Skin of body (tissue), 2 donors: ENCODE results near the gene LPCAT1. TPM values are rescaled to one million over a fixed set of nuclear protein-coding genes. Genes with fewer than 3 reads are reported as not detected.
"Not testable (repeated sequence)": the region's sequence is repeated elsewhere in the genome, so short reads cannot be mapped to it uniquely, and the experiment has no call there.

ENCODE experiments used
- DNase-seq: peaks from one replicate; lab custom pipeline; 2025; lab: John Stamatoyannopoulos, UW
- total RNA-seq: library from RNA; depleted of rRNA; stranded (reverse); fragments of >200 nt; gene quantifications from one replicate; pipeline ENCODE4 v1.2.3, GENCODE V29; 2014

The LPCAT1 gene
- total RNA-seq, 1 donor from 2014 or later: 25.1 TPM

DNA sequence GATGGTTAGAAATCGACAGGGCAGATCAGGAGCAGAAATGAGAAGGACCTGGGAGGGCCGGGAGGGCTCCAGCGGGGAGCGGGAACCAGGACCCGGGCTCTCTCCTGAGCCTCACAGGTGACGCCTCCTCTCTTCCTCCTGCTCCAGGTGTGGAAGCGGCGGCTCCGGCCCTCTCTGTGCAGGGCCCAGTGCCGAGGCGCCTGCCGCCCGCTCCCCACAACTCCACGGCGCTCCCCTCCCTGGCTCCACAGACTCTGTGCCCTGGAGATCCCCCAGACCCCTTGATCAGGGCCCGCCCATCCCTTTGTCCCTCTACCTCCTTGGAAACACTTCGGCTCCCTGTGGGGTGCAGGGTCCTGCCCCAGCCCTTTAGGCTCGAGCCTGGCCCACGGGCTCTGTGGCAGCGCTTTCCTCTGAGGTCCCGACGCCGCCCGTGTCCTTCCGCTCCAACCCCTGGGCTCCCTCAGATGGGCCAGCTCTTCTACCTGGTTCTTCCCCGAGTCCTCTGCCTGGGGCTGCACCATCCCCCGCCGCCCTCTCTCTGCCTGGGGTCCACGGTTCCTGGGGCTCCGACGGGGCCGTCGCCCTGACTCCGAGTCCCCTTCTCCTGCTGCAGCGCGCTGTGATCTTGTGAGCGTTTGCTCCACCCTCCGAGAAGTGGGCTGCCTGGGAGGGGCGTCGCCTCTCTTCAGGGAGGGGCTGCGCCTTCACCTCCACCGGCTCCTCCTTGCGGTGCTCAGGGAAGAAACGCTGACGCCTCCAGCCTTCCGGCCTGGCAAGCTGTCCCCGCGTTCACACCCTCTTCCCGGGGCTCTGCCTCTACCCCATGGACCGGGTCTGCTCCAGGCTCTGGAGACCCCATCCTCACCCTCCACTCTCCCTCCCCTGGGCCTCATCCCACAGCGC, 56.2 kb downstream of the LPCAT1 start:
- DNase-seq: no peak

DNA sequence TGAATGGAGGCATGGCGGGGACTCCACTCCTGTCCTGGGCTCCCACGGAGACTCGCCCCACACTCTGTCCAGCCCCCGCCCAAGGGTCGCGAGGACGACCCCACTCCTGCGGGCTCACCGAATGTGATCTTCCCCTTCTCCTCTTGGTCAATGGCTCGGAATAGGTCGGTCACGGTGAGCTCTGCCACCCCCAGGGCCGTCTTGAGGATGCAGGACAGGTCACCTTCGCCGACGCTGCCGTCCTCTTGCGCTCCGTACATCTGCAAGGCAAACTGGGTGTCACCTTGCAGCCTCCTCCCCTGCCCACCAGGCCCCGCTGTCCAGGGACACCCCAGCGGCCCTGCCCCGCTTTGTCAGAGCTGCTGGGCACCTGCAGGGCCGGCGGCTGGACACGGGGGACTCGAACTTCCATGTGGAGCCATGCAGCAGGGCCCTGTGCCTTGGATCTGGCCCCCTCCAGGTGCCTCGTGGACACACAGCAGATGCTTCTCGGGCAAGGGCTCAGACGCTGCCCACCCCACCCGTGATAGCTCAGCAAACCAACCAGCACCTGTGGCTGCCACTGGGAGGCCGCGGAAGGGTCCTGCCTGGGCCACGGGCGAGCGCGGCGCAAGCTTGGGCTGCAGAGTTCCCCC, 57.0 kb downstream of the LPCAT1 start:
- DNase-seq: no peak

DNA sequence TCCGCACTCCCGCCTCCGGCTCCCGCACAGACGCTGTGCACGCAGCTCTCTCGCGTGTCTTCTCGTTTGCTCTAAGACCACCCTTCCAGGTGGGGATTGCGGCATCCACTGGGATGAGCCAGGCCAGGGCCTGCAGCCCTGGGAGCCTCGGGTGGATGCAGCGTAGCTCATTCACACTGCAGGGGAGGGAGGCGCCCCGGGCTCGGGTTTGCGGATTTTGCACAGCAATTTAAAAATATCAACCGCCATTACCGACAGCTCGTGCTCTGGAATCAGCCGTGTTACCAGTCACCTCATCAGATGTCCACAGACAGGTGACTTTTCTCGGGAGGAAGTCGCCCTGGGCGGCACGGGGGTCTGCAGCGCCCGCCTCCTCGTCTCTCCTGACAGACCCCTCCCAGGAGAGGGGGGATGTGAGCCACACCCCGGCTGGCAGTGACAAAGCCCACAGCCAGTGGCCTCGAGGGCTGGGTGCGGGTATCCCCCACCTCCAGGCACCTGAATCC, 57.7 kb downstream of the LPCAT1 start:
- no peak for DNase-seq

DNA sequence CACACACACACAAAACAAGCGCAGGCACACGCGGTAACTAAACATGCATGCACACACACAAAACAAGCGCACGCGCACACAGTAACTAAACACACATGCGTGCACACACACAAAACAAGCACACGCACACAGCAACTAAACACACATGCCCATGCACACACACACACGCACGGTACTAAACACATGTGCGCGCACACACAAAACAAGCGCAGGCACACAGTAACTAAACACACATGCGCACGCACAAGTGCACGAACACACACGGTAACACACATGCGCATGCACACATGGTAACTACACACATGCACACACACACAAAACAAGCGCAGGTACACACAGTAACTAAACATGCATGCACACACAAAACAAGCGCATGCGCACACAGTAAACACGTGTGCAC, 58.6 kb downstream of the LPCAT1 start:
- no peak for DNase-seq

DNA sequence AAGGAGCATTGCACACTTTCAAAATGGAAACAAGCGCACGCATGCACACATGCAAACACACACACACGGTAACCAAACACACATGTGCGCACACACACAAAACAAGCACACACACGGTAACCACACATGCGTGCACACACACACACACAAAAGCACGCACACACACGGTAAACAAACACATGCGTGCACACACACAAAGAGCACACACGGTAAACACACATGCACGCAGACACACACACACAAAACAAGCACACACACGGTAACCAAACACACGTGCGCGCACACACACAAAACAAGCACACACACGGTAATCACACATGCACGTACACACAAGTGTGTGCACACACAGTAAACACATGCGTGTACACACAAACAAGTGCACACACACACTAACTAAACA, 59.2 kb downstream of the LPCAT1 start:
- no peak for DNase-seq

DNA sequence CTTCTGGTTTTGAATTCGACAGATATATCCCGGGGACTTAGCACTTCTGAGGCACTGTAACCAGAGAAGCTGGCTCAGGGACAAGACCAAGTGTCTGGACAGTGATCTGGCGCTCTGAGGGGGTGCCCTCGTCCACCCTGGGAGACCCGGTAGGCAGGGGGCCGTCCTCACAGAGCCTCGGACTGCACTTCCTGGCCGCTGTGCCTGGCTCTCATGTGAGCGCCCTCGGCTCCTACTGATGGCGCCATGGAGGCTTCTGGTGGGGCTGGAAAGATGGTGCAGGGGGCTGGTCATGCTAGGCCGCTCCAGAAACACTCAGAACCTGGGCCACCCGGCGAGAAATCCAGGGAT, 59.7 kb downstream of the LPCAT1 start:
- no peak for DNase-seq

DNA sequence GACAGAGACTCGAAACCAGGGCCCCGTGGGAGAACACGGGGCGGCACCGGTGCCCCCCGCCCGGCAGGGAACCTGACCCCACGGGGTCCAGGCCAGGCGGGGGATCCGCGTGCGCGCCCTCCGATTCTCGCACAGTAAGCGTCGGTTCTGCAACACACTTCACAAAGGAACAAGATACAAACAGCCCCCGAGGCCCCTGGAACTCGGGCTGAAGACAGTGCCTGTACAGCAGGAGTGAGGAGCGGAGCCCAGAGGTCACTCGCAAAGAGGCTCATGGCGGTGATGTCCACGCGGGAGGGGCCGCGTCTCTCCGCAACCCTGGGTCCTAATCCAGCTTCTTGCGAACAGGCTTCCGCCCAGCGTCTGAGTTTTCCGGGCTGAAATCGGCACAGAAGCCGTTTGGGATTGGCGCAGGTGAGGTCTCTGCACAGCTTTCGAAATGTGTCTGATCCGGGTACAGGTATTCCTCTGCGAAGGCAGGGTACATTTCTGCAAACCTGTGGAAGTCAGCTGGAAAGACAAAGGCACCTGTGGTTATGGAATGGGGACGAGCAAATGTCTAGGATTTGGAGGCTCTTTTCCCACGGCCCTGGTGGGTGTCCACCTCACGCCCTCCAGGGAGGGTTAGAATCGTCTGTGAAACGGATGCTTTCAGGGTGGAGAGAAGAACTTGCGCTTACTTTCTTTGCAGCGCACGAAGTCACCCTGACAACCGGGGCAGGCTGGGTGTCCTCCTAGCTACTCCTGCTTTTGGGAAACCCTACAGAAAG, 60.2 kb downstream of the LPCAT1 start:
- DNase-seq: no peak

DNA sequence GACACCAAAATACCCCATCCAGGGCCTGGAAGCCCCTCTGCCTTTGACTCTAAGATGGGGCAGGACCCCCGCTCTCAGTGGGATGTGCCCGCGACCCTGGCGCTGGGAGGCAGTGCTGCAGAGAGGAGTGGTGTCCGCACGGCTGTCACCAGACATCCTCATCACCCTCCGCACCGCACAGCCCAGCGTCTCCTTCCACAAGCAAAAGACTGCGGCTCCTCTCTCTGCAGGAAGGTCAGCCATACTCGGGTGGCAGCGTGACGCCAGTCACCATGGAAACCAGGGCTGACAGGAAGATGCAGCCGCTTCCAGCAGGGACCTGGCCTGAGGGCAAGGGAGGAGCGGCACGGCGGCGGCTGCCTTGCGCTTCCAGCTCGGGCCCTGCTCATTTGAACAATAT, 61.4 kb downstream of the LPCAT1 start:
- DNase-seq: no peak

DNA sequence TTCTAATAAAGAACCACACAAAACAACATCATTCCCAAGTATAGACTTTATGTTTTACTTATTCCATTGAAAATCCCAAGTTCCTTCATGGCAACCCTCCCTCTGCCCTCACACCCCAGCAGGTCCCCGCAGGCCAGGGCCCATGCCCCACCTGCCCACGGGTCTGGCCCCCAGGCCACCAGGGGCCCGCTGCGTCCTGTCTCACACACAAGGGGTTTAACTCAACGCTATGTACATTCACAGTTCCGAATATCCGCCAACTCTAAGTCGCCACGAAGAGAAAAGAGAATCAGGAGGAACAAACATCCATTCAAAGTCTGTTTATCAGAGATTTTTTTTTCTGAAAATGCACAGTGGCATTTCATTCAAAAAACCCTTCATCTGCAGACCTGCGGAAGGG, 62.4 kb downstream of the LPCAT1 start:
- no peak for DNase-seq

DNA sequence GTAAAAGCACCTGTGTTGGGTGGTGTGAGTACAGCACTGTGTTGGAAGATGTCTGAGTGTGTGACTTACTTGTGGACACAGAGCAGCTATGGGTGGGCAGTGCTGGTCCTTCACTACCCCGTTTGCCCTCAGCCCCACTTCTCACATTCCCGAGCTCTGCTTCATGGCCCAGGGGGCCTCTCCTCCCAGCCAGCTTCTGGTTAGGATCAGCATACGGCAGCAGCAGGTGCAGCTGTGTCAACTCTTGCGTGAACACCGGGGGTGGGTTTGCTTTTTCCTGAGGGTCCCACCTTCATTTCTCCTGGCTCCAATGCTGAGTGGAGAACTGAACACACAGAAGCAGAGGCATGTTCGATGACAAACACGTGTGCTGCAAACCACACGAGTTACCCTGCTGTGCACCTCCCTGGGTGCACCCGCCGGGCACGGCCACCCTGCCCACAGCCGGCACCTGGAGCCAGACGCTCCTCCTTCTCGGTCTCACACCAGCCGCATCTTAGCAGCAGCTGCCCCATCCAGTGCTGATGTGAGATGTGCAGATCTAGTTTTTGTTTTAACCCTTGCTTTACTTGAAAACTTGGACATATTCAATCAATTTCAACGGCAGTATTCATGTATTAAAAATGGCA, 63.6 kb downstream of the LPCAT1 start:
- no peak for DNase-seq

DNA sequence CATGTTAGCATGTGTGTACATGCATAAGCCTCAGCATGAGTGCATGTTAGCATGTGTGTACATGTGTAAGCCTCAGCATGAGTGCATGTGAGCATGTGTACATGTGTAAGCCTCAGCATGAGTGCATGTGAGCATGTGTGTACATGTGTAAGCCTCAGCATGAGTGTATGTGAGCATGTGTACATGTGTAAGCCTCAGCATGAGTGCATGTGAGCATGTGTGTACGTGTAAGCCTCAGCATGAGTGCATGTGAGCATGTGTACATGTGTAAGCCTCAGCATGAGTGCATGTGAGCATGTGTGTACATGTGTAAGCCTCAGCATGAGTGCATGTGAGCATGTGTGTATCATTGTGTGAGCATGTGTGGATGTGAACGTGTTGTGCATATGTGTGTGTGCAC, 64.3 kb downstream of the LPCAT1 start:
- not testable (repeated sequence) for DNase-seq

DNA sequence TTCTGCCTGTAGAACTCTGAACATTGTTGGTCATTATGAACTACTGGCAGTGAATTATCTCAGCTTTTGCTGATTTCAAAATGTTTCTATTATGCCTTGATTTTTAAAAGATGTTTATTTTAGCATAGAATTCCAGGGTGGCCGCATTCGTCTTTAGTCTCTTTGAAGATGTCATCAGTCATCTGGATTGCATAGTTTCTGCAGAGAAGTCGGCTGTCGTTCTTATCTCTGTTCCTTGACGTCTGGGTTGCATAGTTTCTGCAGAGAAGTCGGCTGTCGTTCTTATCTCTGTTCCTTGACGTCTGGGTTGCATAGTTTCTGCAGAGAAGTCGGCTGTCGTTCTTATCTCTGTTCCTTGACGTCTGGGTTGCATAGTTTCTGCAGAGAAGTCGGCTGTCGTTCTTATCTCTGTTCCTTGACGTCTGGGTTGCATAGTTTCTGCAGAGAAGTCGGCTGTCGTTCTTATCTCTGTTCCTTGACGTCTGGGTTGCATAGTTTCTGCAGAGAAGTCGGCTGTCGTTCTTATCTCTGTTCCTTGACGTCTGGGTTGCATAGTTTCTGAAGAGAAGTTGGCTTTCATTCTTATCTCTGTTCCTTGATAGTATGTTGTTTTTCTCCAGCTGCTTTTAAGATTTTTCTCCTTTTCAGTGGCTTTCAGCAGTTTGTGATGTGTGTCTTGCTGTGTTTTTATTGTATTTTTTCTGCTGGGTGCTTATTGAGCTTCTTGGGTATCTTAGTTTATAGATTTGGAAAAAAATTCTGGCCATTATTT, 67.5 kb downstream of the LPCAT1 start:
- not testable (repeated sequence) for DNase-seq

DNA sequence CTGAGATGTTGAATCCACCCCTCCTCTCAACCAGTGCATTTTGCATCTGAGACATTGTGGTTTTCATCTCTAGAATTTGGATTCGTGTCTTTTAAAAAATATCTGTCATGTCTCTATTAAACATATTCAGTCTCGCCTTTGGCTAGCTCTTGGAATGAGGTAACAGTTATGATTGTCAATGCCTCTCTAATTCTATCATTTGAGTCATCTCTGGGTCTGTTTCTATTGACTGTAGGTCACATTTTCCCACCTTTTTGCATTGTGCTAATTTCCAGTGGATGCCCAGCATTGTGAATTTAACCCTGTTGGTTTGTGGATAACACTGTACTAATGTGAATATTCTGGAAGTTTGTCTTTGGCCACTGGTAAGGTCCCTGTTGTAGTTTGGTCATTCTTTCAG, 70.1 kb downstream of the LPCAT1 start:
- DNase-seq: no peak

DNA sequence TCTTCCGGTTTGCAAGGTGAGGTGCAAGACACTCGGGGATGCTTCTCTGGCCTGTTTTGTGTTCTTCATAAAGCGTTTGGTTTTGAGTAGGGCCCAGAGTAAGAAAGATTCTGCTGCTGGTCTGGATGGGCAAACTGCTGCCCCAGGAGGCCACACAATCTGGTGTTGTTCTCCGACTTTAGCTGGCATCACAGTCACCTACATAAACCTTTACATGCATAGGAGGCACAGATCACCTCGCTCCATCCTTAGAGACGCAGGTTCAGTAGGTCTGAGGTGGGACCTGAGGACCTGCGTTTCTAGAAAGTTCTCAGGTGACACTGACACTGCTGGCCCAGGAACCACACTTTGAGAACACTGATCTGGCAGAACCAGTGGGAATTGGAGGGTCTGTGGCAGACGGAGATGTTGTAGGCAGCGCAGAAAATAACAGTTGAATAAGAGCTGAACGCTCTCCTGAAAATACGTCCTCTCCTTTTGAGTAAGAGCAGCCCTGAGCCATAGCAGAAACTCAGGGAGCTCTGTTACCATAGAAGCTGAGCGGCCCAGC, 74.6 kb downstream of the LPCAT1 start:
- no peak for DNase-seq

DNA sequence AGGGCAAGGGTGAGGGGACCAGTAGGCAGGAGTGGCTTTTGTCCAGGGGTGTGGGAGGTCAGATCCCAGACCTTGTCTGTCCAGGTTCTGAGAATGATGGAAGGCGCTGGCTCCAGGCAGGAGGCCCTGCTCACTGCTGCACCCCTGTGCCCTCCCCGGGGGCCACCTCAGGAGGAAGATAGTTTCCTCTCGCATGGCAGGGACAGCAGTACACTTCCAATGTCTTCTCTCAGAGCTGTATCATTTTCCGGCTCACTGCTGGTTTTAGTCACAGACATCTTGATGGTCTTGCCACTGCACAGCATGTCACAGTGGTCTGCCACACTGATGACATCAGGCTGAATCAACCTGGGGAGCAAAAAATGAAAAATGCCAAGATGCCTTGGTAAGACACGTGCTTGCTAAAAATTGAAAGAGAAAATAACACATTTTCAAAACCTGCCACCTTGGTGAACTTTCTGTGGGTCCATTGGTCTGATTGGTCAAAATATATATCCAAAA, 75.2 kb downstream of the LPCAT1 start:
- no peak for DNase-seq

DNA sequence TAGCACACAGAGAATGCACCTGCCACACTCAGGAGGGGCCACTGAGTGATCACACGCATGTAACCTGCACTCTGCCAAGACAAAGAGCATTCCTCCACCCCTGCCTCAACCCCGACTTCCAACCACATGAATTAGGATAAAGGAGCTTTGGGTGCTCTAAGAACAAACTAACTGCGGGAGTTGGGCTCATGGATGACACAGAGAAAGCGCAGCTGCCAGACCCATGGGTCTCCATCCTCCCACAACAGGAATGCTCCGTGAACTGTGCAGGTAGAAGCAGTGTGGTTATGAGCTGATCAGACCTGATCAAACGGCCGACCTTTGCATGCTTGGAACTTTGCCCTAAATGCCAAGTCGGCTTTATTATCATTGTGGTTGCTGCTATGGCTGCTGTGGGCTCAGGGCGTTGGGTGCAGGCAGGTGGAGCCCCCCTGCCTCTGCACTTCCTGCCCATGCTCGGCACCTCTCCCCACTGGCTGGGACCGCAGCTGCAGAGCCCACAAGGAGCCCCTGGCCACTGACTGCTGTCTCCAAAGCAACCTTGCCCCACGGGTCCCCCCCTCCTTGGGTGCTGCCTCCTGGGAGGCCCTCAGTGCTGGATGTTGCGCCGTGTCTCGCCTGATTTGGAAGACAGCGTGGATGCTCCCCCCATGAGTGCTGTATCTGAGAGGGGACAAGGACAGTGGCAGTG, 75.9 kb downstream of the LPCAT1 start:
- no peak for DNase-seq

DNA sequence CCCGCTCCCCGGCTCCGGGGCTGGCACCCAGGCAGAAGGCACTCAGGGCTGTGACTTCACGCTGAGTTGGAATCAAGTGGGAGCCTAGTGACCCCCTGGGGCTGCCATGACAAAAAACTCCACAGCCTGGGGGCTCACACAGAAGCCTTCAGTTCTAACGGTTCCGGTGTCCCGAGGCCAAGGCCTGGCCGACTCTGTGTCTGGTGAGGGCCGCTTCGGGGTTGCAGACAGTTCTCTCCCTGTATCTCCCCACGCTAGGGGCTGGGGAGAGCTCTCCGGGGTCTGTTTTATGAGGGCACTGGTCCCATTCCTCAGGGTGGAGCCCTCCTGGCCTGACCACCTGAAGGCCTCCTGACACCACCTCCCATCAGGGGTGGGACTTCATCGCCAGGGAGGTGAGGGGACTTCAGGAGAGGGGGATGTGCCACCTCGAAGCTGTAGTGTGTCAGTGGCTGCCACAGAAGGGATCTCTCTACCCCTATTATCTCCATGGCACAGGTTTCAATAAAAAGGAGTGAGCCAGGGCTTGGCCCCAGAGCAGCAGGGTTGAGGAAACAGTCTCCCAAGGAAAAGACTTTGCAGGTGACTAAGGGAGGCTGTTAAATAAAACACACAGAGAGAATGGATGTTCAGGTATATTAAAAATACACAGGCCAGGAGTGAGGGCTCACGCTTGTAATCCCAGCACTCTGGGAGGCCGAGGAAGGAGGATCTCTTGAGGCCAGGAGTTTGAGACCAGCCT, 77.0 kb downstream of the LPCAT1 start:
- no peak for DNase-seq

DNA sequence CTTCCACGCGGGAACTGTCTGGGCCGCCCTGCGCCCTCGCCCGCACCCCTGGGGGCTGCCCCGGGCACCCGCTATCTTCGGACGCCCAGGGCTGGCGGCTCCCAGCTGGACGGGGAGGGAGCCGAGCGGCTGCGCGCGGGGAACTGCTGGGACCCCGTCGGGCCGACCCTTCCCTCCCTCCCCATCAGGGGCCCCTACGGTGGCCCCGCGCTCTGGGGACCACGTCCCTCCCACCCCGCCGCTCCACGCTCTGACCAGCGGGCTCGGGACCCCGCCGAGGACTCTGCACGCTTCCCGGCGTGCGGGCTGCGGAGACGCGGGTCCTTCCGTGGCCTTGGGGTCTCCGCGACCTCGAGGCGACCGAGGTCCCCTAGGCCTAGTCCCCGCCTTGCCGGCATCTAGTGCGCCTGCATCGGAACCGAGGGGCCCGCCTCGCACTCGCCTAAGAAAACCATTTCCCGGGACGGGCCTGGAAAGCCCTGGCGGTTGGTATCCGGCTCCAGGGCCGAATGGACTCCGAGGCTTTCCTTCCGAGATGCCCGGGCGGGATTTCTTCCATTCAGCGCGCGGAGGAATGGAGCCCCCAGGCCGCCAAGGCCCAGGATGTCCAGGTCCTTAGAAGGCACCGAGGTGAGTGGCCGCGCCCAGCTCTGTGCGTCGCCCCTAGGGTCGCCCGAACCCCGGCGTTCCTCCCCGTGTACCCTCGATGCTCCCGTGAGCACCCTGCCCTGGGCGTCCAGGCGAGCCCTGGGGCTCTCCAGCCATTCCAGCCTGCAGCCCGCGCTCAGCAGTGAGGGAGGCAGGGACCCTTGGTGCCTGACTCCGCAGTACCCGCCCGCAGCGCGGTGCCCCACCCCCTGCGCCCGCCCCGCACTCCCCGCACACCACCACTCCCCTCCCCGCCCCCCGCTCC, 77.8 kb downstream of the LPCAT1 start:
- DNase-seq: no peak
